ENCODE data around the gene ATP2A2. TPM values are rescaled to one million over a fixed set of nuclear protein-coding genes. Genes with fewer than 3 reads are reported as not detected.

ATP2A2 gene
- total and polyA plus RNA-seq, 2 of the 8 experiments (the other 6 are each of a cell fraction or from before 2014, with no cell fraction given), result 86.1 to 271 TPM

DNA sequence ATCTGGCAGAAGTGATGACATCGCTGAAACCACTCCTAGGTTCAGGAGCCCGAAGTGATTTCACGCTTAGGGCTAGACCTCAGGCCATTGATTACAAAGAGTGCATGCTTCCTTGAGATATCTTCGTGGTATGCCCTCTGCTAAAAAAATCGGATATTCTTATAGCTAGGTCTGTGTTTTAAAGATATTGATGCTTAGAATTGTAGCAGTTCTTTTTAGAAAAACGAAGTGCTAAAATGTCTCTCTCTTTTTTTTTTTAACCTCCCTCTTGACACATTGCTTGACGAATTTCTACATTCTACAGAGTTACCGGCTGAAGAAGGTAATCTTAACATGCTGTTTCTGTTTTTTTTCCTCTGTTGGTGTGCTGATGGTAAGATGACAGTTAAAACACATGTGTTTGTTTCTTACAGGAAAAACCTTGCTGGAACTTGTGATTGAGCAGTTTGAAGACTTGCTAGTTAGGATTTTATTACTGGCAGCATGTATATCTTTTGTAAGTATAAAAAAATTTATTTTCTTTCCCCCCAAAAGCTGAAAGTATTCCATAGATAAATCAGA is 1.3 kb downstream of the ATP2A2 start:
- peaks cover 0 to 32% (median 7%) of the 10 kb centered on the region in 4 experiments; a peak in 3 of 8 replicates for H3K36me3 ChIP-seq (ENCODE audit: control insufficient read depth in 2 of 4, insufficient read depth in 4 of 4, low read length in 3 of 4)
- H2BK5ac ChIP-seq (ENCODE audit: low read depth, low read length), result peak overlapping the region; percentile 99
- H3K79me2 ChIP-seq (ENCODE audit: control insufficient read depth in 1 of 2, insufficient read depth in 2 of 2, low read length in 2 of 2), result peaks cover 24 to 54% of the 10 kb centered on the region in 2 experiments
- peak overlapping the region; percentile 91 to 98 (median 94) for H3K4me3 ChIP-seq (ENCODE audit: extremely low read depth in 1 of 4, insufficient read depth in 2 of 4, low read depth in 3 of 4, low read length in 4 of 4)
- H3K4me1 ChIP-seq (replicated peaks in 1 of 4; ENCODE audit: control insufficient read depth in 3 of 4, insufficient read depth in 4 of 4, low read length in 3 of 4), result peaks cover 4 to 13% (median 8%) of the 10 kb centered on the region in 4 experiments; a peak in 5 of 7 replicates
- FAIRE-seq (no peak), DNase-seq (ENCODE audit: low read depth in 1 of 2, low spot score in 2 of 2) (no peak)
- peaks cover 12 to 19% of the 10 kb centered on the region in 2 experiments for H4K20me1 ChIP-seq (replicated peaks in 1 of 2; ENCODE audit: control insufficient read depth in 1 of 2, insufficient read depth in 2 of 2, low read length in 2 of 2)
- H3K56ac ChIP-seq (replicated peaks; ENCODE audit: insufficient read length, low read depth, low read length), result peak overlapping the region; percentile 96
- peak overlapping the region; percentile 71 to 74 for H3K4me2 ChIP-seq (ENCODE audit: insufficient read depth in 1 of 2, low read depth in 2 of 2, low read length in 2 of 2)
- H3K9me3 ChIP-seq (ENCODE audit: insufficient read depth in 2 of 2, low read depth in 1 of 2, low read length in 1 of 2), result no peaks in the 10 kb centered on the region
- CTCF ChIA-PET (ENCODE audit: partially characterized antibody), result interaction anchor here (1.1 to 1.3 kb wide), 3 partner anchors 10 to 48 kb away, joined by 3 to 6 read pairs (median 4); no protein-coding TSS in a partner anchor
- H2BK12ac ChIP-seq (ENCODE audit: low read depth, low read length), result peak overlapping the region; percentile 75; the same call in 1 of the 2 replicates
- H4K91ac ChIP-seq (replicated peaks; ENCODE audit: insufficient read length, low read length), result peak overlapping the region; percentile 95
- peak overlapping the region; percentile 97; the same call in 1 of the 2 replicates for H4K8ac ChIP-seq (ENCODE audit: extremely low read depth, insufficient read depth, low read length)
- H2BK120ac ChIP-seq (replicated peaks; ENCODE audit: low read depth, low read length), result no peak overlapping the region
- H2AK5ac ChIP-seq (ENCODE audit: low read depth, low read length), result peak overlapping the region; percentile 95; the same call in 1 of the 2 replicates
- H3K27me3 ChIP-seq (replicated peaks in 1 of 4; ENCODE audit: control insufficient read depth in 3 of 4, extremely low read depth in 1 of 4, insufficient read depth in 3 of 4, low read length in 3 of 4), result peaks cover 0 to 3% (median 1%) of the 10 kb centered on the region in 4 experiments; a peak in 2 of 7 replicates
- H3K14ac ChIP-seq (ENCODE audit: insufficient read length), result no peak overlapping the region
- H3K9ac ChIP-seq (replicated peaks in 1 of 4; ENCODE audit: extremely low read depth in 1 of 4, low read depth in 3 of 4, low read length in 3 of 4), result peak overlapping the region; percentile 89 to 99 (median 98)
- peak overlapping the region; percentile 91 for H4K5ac ChIP-seq (ENCODE audit: insufficient read length, low read depth, low read length)
- H2BK20ac ChIP-seq (ENCODE audit: low read length), result no peak overlapping the region
- H3K27ac ChIP-seq (ENCODE audit: low read depth, low read length), result peak overlapping the region; percentile 97
- POLR2A ChIA-PET (ENCODE audit: partially characterized antibody), result interaction anchor here (0.9 to 4.5 kb wide), 22 partner anchors 8 to 283 kb away, joined by 3 to 41 read pairs (median 3); partner anchors contain the start of genes ANKRD13A, FAM216A, GPN3 and IFT81
- peak overlapping the region; percentile 100 for H3K4ac ChIP-seq (replicated peaks; ENCODE audit: insufficient read length, low read depth, low read length)
- no peak overlapping the region for H2AFZ ChIP-seq (ENCODE audit: low read length)
- peak overlapping the region; percentile 98 for H3K18ac ChIP-seq (ENCODE audit: extremely low read depth, low read length)
- WGBS, 2 experiments (ENCODE audit: extremely low coverage in 1 of 2, insufficient coverage in 1 of 2, insufficient read length in 1 of 2, insufficient replicate concordance in 2 of 2, low coverage in 1 of 2, low lambda C conversion rate in 2 of 2, missing lambda C conversion rate in 1 of 2), result 2% methylated on average over 8 of the region's 8 CpGs; no CpG with 5 or more reads in 1 of the 2 experiments
- peak overlapping the region; percentile 53 for H3K23ac ChIP-seq (ENCODE audit: insufficient read length)
- H3K79me1 ChIP-seq (ENCODE audit: low read depth, low read length), result no peaks in the 10 kb centered on the region; the same call in 1 of the 2 replicates
- H3K23me2 ChIP-seq (ENCODE audit: low read depth, low read length), result peaks cover 15% of the 10 kb centered on the region
- no peak overlapping the region for H2BK15ac ChIP-seq (ENCODE audit: low read length)
- TF ChIP-seq EZH2 (IDR thresholded peaks at IDR 0.05; ENCODE audit: low read depth, low read length, severe bottlenecking) (no peak), ATF2 (IDR thresholded peaks at IDR 0.05; ENCODE audit: low read length) (0 out of 2 replicates have a peak, but pooled peaks have one; percentile 16), POU5F1 (IDR thresholded peaks at IDR 0.05; ENCODE audit: low read depth, low read length) (no peak), SIN3A (conservative IDR thresholded peaks at IDR 0.05 in 1 of 2, IDR thresholded peaks at IDR 0.05 in 1 of 2; ENCODE audit: low read depth in 1 of 2, low read length in 2 of 2) (peak in 1 of 2 experiments; percentile 42; a peak in 1 of 4 replicates), SAP30 (IDR thresholded peaks at IDR 0.05; ENCODE audit: insufficient read depth, insufficient replicate concordance, low read length) (peak; percentile 2)
